RWPE2 (cell line): Measurements from ENCODE around the gene TMEM145.

Experiments used
- ATAC-seq: fragments of 200-7000 bp; cut with Tn5 transposase; 3 replicates; pipeline ENCODE4 v1.9.1; 2021; ENCODE audit warnings: low read depth
- DNase-seq: peaks from one replicate; pipeline ENCODE4 v3.0.0-alpha.2; 2020; ENCODE audit warnings: low spot score
- H3K27ac ChIP-seq: fragments of 450-650 bp; 2 replicates; pipeline ENCODE4 v1.5.1; 2017; ENCODE audit warnings: mild to moderate bottlenecking; ENCODE audit not compliant: poor library complexity, severe bottlenecking
- H3K27me3 ChIP-seq: fragments of 250-450 bp; sonication (Bioruptor Pico); 2 replicates; pipeline ENCODE4 v1.5.1; 2021; ENCODE audit warnings: mild to moderate bottlenecking, moderate library complexity; ENCODE audit not compliant: insufficient read depth, poor library complexity, severe bottlenecking
- H3K36me3 ChIP-seq: fragments of 250-450 bp; sonication (Bioruptor Pico); 2 replicates; pipeline ENCODE4 v1.5.1; 2020; ENCODE audit warnings: low read depth, mild to moderate bottlenecking, moderate library complexity
- H3K4me1 ChIP-seq: fragments of 250-450 bp; sonication (Bioruptor Pico); 2 replicates; pipeline ENCODE4 v1.5.1; 2021; ENCODE audit warnings: mild to moderate bottlenecking, moderate library complexity; ENCODE audit not compliant: insufficient read depth, poor library complexity, severe bottlenecking
- H3K4me3 ChIP-seq: fragments of 250-450 bp; sonication (Bioruptor Pico); 2 replicates; pipeline ENCODE4 v1.5.1; 2021; ENCODE audit warnings: mild to moderate bottlenecking, moderate library complexity; ENCODE audit not compliant: severe bottlenecking
- H3K9me3 ChIP-seq: fragments of 250-450 bp; sonication (Bioruptor Pico); 2 replicates; pipeline ENCODE4 v1.5.1; 2021; ENCODE audit warnings: mild to moderate bottlenecking, moderate library complexity; ENCODE audit not compliant: severe bottlenecking
- CTCF ChIP-seq: fragments of 450-650 bp; IDR thresholded peaks from one replicate; pipeline ENCODE4 v1.5.1; 2017; ENCODE audit warnings: mild to moderate bottlenecking, moderate library complexity; ENCODE audit not compliant: poor library complexity, severe bottlenecking

TMEM145 gene

GRCh38 chr19:42351079-42351735, 38.1 kb downstream of the TMEM145 start:
- H3K27me3 ChIP-seq: no peaks in the 10 kb centered on the region
- no peaks in the 10 kb centered on the region for H3K36me3 ChIP-seq
- ATAC-seq (no peak), DNase-seq (peak; percentile 63)
- H3K9me3 ChIP-seq: no peaks in the 10 kb centered on the region
- H3K27ac ChIP-seq: no peak overlapping the region
- TF ChIP-seq CTCF: no peak
- no peaks in the 10 kb centered on the region for H3K4me1 ChIP-seq
- H3K4me3 ChIP-seq: no peak overlapping the region

- no peak for ATAC-seq
- Histone ChIP-seq H3K4me1 (no peaks in the 10 kb centered on the region), H3K27ac (no peak overlapping the region), H3K4me3 (no peak overlapping the region), H3K36me3 (no peaks in the 10 kb centered on the region), H3K9me3 (no peaks in the 10 kb centered on the region), H3K27me3 (no peaks in the 10 kb centered on the region)
- no peak for TF ChIP-seq CTCF
- no peak for DNase-seq
Measured at GRCh38 chr19:42352301-42353259, 39.5 kb downstream of the TMEM145 start.

- Histone ChIP-seq H3K36me3 (no peaks in the 10 kb centered on the region), H3K9me3 (no peaks in the 10 kb centered on the region), H3K27ac (no peak overlapping the region), H3K4me1 (no peaks in the 10 kb centered on the region), H3K27me3 (no peaks in the 10 kb centered on the region), H3K4me3 (no peak overlapping the region)
- TF ChIP-seq CTCF: no peak
- ATAC-seq (no peak), DNase-seq (no peak)
Measured at GRCh38 chr19:42353341-42354015, 40.4 kb downstream of the TMEM145 start.

DNA sequence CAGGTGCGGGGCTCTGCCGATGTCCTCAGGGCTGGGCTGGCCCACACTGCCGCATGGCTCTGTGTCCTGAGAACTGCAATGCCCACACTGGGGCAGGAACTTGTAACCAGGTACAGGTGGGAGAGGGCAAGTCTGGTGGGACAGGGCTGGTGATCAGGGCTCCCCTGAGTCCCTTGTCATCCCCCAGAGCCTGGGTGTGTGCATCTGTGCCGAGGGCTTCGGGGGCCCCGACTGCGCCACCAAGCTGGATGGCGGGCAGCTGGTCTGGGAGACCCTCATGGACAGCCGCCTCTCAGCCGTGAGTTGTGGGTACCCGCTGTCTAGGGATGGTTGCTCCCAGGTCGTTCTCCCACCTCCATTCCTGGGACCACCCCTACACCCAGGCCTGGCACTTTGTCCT, 42.8 kb downstream of the TMEM145 start:
- ATAC-seq: no peak
- Histone ChIP-seq H3K4me1 (no peaks in the 10 kb centered on the region), H3K27ac (no peak overlapping the region), H3K4me3 (no peak overlapping the region), H3K27me3 (no peaks in the 10 kb centered on the region), H3K36me3 (no peaks in the 10 kb centered on the region), H3K9me3 (no peaks in the 10 kb centered on the region)
- no peak for TF ChIP-seq CTCF
- no peak for DNase-seq
